Measurements from ENCODE around the gene TFIP11. TPM values are rescaled to one million over a fixed set of nuclear protein-coding genes. Genes with fewer than 3 reads are reported as not detected.
A peak's percentile ranks its signal among the peaks of the same experiment; 100 is the strongest.

The TFIP11 gene
- total and polyA plus RNA-seq, 9 of the 15 experiments (the other 6 are each of a cell fraction or from before 2014, with no cell fraction given), result 11.5 to 38.1 (median 25.2) TPM

- TF ChIP-seq EP400 (IDR thresholded peaks at IDR 0.05) (peak; percentile 50), ZNF316 (IDR thresholded peaks at IDR 0.05) (peak; percentile 26; the same call in 1 of the 2 replicates), MGA (IDR thresholded peaks at IDR 0.05) (0 out of 2 replicates have a peak, but pooled peaks have one; percentile 27), TCF3 (CRISPR knock-in tag; IDR thresholded peaks at IDR 0.05) (0 out of 2 replicates have a peak, but pooled peaks have one; percentile 49), MYBL2 (IDR thresholded peaks at IDR 0.05; ENCODE audit: low read depth) (peak; percentile 51; the same call in 1 of the 2 replicates), MYBL2 (CRISPR knock-in tag; IDR thresholded peaks at IDR 0.05; ENCODE audit: borderline replicate concordance) (no peak), NFRKB (IDR thresholded peaks at IDR 0.05; ENCODE audit: low read depth) (0 out of 2 replicates have a peak, but pooled peaks have one; percentile 20), ZNF445 (CRISPR knock-in tag; IDR thresholded peaks at IDR 0.05; ENCODE audit: low read depth) (no peak), STAG1 (CRISPR knock-in tag; IDR thresholded peaks at IDR 0.05; ENCODE audit: borderline replicate concordance) (no peak)
Measured at GRCh38 chr22:26479043-26479791, 33.1 kb downstream of the TFIP11 start (continued).
